Measurements from ENCODE around the gene CHD2.

Gene CHD2

DNA sequence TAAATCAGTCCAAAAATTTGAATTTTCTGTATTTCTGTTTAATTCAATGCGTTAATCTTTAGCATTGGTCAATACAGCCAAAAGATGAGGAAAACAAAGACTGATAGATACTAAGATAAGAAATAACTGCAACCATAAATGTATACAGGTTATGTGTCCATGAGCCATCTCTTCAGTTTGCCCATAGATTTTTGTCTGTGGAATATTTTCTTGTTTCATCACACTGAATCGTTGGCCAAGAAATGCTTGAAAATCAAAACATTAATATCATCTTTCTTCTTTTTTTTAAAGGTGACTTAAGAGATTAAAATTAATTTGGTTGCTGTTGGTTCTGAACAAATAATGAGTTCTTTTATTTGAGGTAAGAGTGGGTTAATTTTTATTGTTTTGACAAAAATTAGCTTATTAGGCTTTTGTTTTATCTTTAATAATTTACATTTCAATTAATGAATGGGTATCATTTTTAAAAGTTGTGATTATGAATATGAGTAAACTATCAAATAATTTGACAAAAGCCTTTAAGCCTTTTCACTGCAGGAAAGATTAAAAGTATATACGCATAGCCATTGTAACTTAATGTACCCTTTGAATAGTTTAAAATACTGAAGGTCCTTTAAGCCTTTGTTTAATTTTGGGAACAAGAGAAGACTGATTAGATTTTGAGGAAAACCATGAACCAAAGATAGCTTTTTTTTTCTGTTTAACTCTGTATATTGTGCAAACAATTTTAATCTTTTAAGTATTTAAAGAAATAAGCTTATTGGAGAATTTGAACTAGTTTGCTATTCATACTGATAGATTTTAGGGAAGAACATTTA is 14.7 kb upstream of the CHD2 start:
- DNase-seq (ENCODE audit: low read depth), result no peak

DNA sequence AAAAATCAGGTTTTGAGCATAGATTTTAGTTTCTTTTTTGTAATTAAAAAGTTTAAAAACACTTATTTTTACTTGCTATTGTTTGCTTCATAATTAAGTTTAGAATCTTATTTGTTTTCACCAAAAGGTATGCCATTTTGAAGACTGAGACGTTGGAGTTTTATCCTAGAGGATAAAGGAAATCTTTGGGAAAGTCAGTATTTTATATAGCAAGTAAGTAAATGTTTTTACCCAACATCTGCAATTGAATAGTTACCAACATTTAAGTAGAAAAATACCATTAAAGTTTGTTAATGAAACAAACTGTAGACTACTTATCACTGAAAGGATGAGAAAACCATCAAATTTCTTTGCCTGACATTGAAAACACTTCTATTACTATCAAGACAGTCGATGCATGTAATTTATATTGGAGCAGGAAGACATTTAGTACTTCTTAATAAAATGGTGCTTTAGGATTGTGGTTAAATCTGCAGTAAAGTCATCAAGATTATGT is 14.0 kb upstream of the CHD2 start:
- DNase-seq (ENCODE audit: low read depth), result no peak

DNA sequence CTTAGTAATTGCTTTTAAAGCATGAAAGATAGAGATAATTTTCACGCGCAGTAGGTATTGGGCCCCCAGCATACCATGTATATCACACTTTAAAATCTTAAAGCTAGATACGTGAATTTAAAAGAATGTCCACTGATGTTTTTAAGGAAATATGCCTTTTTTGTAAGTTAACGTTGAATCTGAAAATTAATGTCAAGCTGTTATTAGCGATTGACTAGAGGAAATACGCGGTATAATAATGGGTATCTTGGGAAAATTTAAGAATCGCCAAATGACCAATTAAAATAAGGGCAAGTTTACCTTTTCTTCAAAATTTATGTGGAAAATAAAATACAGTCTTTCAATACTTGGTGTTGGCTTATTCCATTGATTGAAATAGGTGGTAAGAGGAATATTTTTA is 13.3 kb upstream of the CHD2 start:
- DNase-seq (ENCODE audit: low read depth), result no peak

DNA sequence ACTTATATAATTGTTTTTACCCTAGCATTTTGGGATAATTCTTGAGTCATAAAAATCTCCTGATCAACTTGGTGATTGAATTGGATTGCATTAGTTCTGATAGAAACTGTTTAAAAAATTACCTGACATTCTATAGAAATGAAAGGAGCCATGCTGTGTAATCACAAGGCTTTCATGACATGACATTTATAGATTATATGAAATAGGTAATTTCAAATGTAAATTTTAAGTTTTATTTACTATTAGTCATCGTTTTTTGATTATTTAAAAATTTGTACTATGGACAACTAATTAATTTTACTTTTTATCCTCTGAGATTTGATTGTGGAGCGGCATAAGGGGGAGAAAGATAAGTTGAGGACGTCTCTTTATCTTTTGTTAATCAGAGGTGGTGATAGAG is 12.3 kb upstream of the CHD2 start:
- no peak for DNase-seq (ENCODE audit: low read depth)

DNA sequence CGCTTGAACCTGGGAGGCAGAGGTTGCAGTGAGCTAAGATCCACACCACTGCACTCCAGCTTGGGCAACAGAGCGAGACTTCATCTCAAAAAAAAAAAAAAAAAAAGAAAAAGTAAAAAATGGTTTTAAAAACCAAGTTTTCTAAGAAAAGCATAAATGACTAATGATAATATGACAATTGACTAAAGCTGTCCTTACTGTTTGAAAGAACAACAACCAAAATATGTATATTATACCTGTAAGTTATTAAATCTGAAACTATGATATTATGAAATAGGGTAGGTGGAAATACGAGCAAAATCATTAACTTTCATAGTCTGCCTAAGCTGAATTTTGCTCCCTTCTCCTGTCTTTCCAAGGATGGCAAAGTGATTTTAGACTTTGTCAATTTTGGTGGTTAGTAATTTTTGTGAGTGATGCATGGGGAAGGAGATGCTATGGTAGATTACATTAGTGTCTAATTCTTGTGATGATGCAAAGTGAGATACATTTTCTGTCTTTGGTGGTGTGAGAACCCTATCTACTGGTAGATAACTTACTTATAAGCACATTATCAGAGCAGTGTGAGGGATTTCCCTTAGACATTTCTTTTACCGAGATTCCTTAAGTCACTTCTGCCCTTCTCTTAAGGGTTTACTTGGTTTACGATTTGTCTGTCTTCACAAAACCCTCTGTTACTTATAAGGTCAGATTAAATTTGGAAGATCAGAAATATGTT is 10.6 kb upstream of the CHD2 start:
- DNase-seq (ENCODE audit: low read depth), result no peak

DNA sequence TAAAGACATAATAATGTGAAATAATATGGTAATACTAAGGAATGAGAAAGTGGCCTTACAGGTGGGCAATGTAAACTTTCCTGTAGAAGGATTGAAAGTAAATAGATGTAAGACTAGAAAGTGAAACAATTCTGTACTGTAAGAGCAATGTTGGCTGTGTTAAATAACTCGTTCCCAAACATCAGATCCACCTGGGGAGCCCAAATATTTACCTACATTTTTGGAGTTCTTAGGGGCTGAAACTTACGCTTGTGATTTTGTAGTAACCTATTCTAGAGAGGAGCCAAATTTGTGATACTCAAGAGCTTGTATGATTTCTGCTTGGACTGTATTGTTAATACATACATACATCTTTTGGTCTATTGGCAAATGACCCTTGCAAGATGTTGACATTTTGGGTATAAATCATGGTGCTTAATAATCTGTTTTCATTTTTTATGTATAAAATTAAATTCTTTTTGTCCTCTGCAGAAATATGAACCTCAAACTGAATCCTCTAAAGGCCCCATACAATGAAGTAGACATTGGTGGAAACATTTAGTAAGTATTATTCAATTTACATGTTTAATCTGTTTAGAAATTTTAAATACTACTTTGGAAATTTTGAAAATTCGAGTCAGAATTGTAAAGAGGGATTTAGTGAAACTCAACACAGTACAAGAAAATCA is 8.5 kb upstream of the CHD2 start:
- DNase-seq (ENCODE audit: low read depth), result no peak

DNA sequence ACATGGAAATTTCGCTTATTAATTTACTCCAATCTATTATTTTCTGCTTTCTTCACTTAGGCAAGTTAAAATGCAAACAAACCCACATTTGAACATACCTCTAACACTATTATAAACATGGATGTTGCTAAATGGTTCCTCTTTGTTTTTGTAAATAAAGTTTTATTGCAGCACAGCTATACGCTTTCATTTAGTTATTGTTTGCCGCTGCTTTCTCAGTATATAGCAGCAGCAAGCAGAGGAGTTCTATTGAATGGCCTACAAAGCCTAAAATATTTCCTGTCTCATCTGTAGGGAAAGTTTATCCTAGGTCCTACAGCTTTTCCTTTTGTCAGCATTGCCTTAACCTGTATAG is 7.9 kb upstream of the CHD2 start:
- no peak for DNase-seq (ENCODE audit: low read depth)

DNA sequence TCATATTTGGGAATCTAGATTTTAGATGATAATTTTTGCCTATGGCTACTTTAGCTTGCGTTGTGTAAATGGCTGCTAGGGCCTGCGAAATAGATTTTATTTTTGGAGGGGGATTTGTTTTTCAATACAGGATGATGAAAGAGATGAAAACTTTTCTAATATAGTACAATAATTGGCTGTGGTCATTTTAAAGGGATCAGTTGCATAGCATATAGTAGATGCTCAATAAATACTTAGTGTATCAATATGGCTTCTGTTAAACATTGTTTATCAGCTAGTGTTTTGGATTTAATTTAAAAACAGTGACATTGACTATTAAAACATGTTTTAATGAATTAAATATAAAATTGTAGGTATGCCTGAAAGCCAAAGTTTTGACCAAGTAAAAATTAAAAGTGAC is 6.9 kb upstream of the CHD2 start:
- DNase-seq (ENCODE audit: low read depth), result no peak

DNA sequence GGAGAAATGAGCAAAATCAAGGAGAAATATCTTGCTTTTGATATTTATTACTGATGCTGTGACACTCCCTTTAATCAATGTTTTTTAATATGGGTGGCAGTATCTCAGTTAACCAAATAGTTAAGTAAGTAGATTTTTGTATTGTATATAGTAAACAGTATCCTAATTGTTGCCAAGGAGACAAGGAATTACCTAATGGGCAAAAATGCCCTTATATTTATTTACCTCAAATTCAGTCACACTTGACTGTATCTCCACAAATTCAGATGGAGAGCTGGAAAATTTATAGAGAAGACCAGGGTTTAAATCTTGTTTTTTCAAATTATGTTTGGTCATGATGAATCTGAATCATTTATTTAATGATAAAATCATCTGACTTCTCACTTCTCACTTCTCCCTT is 3.6 kb upstream of the CHD2 start:
- DNase-seq (ENCODE audit: low read depth), result no peak

DNA sequence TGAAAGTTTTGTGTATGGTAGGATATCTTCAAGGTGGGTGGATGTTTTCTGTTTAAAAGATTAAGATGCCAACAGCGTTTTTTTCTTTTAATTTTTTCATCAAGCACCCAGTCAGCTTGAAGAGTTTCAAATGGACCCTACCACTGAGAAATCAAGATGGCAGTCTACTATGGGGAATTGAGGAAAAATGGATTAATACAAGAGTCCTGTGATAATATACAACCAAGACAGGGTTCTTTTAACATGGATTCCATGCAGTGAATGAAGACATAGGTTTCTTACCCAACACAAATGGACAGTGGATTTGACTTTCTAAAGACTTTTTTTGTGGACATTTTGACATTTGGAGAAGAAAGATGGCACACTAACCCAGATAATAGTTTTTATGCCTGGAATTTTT is 2.5 kb upstream of the CHD2 start:
- DNase-seq (ENCODE audit: low read depth), result no peak

DNA sequence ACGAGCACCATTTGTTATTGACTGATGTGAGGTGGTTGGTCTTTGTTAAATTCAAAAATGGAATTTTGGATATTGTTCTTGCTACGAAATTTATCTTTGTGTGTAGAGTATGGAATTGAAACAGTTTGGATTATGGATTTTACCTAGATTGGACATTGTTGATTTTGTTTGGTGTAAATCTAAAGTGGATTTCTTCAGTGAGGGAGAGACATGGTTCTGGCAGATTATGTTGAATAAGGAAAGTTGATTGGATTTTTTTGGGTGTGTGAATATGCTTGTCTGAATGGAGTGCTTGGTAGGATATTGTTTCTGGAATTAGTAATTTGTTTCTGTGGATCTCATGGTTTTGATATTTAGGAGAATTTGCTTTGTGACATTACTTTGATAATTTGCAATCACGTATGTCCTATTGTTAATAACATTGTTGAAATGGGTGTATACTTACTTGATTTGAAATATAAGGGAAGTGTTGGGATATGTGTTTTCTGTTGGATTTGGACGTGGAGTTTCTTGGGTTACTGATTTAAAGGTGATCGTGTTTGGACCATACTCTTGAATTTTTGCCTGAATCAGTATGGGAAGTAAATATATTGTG is 1.0 kb upstream of the CHD2 start:
- DNase-seq (ENCODE audit: low read depth), result no peak

DNA sequence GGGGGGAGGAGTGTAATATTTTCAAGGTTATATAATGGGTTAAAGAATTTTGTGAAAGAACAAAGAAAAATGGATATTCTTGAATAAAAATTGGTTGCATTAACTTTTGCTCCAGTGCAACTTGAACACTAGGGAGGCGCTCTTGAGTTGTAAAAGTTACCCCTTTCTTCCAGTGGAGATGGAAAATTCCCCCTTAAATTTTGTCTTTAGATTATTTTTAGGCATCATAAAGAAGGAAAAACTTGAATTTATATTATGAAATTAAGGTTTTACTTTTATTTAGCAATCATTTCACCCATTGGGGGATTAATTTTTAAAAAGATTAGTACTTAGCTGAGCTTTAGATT is 550 bp upstream of the CHD2 start:
- DNase-seq (ENCODE audit: low read depth), result no peak

DNA sequence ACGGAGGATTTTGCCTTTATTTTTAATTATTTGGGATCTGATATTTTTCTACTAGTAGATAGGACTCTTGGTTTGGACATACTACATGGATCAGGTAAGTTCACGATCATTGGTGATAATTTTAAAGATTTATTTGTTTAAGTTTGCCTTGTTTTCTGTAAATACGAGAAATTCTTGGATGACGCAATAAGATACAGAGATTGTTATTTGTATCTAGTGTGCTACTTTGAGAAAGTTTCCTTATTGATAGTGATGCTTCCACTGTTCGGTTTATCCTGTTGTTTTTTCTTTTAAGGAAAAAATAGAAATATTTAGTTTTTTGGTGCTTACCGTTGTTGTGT is 577 bp downstream of the CHD2 start:
- DNase-seq (ENCODE audit: low read depth), result no peak

DNA sequence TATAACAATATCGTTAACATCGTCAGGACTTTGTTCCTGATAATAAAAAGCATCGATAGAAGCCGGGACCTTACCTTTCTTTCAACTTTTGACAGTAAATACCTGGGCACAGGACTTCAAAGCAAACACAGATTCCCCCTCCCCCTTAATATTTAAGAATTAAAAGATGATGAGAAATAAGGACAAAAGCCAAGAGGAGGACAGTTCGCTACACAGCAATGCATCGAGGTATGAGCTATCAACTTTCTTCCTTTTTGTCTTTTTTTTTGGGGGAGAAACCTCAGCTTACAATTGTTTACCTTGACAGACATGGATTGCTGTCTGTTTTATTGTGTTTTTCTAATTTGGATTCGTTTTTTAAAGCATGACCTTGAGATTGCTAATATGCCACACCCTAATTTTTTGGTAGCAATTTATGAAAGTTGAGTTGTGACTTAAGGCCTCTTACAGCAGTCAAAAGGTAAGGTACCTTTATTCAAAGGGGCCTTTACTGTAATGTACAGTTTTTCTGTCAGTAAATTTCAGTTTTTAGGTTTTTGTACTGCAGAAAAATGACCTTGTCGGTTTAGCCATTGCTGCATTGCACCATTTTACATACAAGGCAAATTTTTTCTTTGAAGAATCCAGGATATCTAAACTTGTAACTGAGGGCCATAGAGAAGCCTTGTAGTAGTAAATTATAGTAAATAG is 1.1 kb downstream of the CHD2 start:
- no peak for DNase-seq (ENCODE audit: low read depth)

DNA sequence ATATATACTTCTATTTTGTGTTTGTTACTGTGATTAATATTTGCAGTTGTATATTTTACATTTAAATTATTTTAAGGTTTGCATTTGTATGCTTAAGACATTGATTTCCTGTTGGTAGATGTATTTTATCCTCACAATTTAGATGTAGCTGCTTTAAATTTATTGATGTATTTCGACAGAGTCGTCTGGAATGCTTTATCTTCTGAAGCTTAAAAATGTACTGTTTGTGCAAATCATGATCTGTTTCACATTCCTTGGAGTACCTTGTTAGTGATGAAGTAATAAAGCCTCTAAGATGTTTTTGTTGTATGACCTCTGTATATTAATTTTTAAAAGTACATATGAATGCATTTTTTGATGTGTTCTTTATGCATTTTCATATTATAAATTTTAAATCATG is 1.9 kb downstream of the CHD2 start:
- DNase-seq (ENCODE audit: low read depth), result no peak

DNA sequence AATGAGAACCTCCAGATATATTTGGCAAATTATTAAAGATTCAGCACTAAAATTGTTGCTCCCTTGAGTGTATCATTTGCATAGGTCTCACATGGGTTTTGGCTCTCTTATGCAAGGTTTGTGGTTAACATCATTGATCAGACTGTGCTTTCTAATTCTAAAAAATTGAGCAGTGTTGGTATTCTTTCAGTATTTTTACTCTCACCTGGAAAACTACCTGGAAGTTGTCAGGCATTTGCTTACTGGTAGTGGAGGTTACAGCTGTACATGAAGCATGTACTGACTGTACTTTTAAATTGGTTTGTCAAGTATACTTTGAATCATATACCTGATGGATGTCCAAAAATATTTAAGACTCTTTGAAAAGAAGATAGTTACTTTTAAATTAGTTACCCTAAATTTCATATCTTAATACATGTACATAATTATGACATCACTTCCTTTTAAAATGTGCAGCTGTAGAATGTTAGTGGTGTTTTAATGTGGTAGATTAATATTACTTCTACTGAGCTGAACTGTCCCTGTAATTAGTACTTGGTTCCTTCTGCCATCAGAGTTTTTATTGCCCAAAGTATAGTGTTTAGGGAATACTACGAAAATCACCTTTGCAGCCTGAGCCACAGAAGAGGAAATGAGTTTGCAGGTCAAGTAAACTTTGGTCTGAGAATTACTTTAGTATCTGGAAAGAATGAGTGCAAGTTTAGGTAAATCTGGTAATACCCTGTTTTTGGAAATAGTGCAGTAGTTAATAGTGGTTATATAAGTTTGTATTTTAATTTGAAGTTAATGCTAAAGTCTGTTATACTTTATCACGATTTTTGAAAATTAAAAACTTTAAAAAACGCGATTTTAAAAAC is 2.8 kb downstream of the CHD2 start:
- no peak for DNase-seq (ENCODE audit: low read depth)

DNA sequence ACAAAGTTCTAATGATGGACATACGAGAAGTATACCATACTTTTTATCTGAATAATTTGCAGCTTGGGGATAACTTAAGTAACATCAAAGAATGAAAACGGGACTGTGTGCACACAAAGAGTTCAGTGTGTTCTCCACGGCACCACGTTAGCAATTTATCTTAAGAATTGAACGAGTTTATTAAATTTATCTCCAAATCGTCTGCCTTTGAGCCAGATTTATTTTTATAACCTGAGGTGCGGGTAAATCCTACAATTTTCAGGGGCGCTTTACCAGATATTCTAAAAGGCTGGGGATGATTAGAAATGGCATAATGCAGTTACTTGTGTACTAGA is 3.5 kb downstream of the CHD2 start:
- DNase-seq (ENCODE audit: low read depth), result no peak

DNA sequence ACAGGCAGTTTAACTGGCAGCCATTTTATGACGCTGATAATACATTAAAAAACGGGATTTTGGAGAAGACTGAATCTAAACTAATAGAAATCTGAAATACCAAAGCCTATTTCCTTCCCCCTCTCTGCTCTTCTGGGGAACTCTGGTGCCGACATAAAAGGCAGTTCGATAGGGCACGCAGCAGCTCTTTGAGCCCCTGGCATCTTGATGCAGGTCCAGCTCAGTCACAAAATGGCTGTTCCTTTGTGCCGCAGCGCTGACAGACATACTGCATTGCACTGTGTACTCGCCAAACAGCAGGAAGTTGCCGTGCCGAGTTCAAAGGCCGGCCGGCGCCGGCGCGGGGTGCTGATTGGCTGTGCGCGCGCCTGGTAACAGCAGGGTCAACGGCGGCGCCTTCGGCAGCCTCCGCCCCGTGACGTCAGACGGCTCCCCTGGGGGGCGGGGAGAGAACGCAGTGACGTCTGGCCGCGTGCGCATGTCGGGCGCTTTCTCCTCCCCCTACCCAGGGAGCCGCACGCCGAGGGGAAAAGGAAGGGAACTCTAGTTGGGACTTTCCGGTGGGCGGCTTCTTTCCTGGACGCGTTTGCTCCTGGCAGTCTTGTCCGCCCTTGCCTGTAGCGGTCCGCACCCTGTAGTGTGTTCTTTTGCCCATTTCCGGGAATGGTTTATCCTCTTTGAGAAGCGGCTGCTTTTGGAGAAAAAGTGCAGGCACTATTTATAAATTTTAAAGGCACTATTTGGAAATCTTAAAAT is 4.0 kb downstream of the CHD2 start:
- DNase-seq (ENCODE audit: low read depth), result peak; percentile 94

DNA sequence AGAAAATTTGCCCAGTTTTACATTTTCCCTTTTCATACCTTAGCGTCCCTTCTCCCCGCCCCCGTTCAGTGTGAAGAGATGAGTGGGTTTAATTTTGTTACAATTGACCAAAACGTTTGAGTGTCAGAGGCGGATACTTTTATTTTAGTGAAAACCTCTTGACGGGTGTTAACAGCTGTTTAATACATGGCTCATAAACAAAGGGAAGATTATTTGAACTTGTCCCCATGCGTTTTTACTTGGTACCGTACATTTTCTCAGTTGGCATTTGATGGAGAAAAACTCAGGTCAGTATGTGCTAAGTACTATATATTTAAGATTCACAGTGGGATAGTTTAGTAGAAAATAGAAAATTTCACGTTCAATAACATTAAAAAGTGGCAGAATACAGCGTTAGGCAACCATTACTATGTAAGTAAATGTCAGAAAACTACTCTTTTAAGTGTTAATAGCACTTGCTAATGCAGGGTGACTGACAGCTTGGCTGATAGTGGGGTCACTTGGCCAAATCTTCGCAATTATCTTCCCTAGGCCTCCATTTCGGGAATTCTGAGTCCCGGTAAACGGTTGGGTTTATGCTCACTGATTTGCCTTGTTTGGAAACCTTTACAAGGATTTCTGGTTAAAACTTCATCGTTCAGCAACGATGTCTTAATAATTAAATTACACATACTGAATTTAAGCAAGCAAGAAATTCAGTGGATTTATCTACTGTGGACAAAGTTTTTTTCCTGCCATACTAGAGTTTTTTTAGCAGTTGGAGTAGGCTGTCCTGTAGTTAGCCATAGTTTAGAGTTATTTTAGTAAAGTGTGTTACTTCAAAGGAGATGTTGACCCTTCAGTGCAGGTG is 4.8 kb downstream of the CHD2 start:
- DNase-seq (ENCODE audit: low read depth), result no peak

DNA sequence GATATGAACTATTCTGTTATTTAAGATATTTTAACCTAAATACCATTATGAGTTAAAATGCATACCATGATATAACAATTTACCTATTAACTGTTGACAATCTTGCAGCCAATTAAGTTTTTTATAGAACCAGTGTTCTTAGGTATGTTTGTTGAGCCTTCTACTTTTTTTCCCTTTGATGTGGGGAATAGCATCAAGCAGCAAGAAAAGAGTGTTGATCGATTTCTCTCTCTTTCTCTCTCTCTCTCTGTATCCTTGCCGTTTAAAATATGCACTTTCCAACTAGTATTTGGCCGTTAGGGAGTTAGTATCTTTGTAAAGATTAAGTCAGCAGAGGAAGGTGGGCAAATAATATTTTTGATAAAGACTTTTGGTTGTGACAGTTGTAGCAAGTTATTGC is 5.9 kb downstream of the CHD2 start:
- DNase-seq (ENCODE audit: low read depth), result no peak
